K562 (cell line): ENCODE data around the gene DCLK1.

Source experiments
- EP300 ChIP-seq: IDR thresholded peaks from 2 replicates; pipeline ENCODE4 v1.6.1; 2012; ENCODE audit warnings: low read length, improper control_type of control experiment
- RFX5 ChIP-seq: IDR thresholded peaks from 2 replicates; pipeline ENCODE4 v1.6.1; 2011; ENCODE audit warnings: low read depth, mild to moderate bottlenecking, improper control_type of control experiment, low read length

GRCh38 chr13:36090592-36090991 lies 40.6 kb downstream of the DCLK1 start:
- TF ChIP-seq EP300 (no peak), RFX5 (no peak)
